GM12878 (cell line): Measurements from ENCODE around the gene KDM2A. TPM values are rescaled to one million over a fixed set of nuclear protein-coding genes. Genes with fewer than 3 reads are reported as not detected.
A peak's percentile ranks its signal among the peaks of the same experiment; 100 is the strongest.

Experiments
- ATAC-seq: fragments of 200-7000 bp; cut with Tn5 transposase; 3 replicates; pipeline ENCODE4 v1.9.1; 2020; ENCODE audit warnings: mild to moderate bottlenecking, moderate library complexity
- BruUV-seq: library from RNA; stranded (reverse); fragments of 400-500 nt; replicated peaks from 2 replicates; lab custom pipeline; 2021; lab: Mats Ljungman, UMichigan
- CTCF ChIA-PET: fragments of 300-600 bp; sonication (Branson Sonifier 250); formaldehyde crosslinking; extraction: SDS; loops from one replicate; lab custom pipeline; 2021; ENCODE audit warnings: inconsistent platforms; lab: Yijun Ruan, JAX
- POLR2A ChIA-PET: fragments of 350-600 bp; formaldehyde crosslinking; extraction: SDS; loops from one replicate; lab custom pipeline; 2021; ENCODE audit warnings: inconsistent platforms; lab: Charles Lee
- RAD21 ChIA-PET: fragments of 300-600 bp; sonication (Branson Sonifier 250); formaldehyde crosslinking; loops from one replicate; lab custom pipeline; 2023; ENCODE audit warnings: antibody characterized with exemption; ENCODE audit not compliant: unreplicated experiment; lab: Charles Lee
- SMC1A ChIA-PET: fragments of 300-600 bp; sonication (Branson Sonifier 250); formaldehyde crosslinking; loops from one replicate; lab custom pipeline; 2023; ENCODE audit not compliant: unreplicated experiment, uncharacterized antibody; lab: Charles Lee
- DNase-seq: peaks from one replicate; pipeline ENCODE4 v3.0.0-alpha.2; 2011; ENCODE audit warnings: low read depth, low spot score
- FAIRE-seq: peaks from 3 replicates; lab custom pipeline; 2011; peaks lifted over from hg19 to GRCh38; lab: Jason Lieb, UNC
- H2AFZ ChIP-seq: 2 replicates; pipeline ENCODE4 v1.6.0; 2011; ENCODE audit warnings: low read depth, low read length, control low read depth; ENCODE audit not compliant: control insufficient read depth
- H3K27ac ChIP-seq: 2 replicates; pipeline ENCODE4 v1.5.1; 2011; ENCODE audit warnings: control low read depth; ENCODE audit not compliant: control insufficient read depth, insufficient read depth
- H3K27me3 ChIP-seq, 2 experiments: replicated peaks in 1 of 2; 2 replicates each; pipeline versions ENCODE4 v1.6.0 to v1.6.1; 2011; ENCODE audit warnings: low read length in 1 of 2; ENCODE audit not compliant: control insufficient read depth in 2 of 2, insufficient read depth in 2 of 2
- H3K36me3 ChIP-seq, 2 experiments: 2 replicates each; pipeline ENCODE4 v1.5.1; 2011; ENCODE audit warnings: low read length in 1 of 2; ENCODE audit not compliant: control insufficient read depth in 2 of 2, insufficient read depth in 2 of 2
- H3K4me1 ChIP-seq: 2 replicates; pipeline ENCODE4 v1.6.1; 2011; ENCODE audit warnings: mild to moderate bottlenecking, low read length, moderate library complexity, mixed read lengths; ENCODE audit not compliant: control insufficient read depth, insufficient read depth
- H3K4me2 ChIP-seq: 2 replicates; pipeline ENCODE4 v1.6.0; 2011; ENCODE audit warnings: control low read depth; ENCODE audit not compliant: control insufficient read depth, insufficient read depth
- H3K4me3 ChIP-seq: fragments of 200-600 bp; sonication (generic); 2 replicates; pipeline ENCODE4 v1.5.1; 2016
- H3K79me2 ChIP-seq: 2 replicates; pipeline ENCODE4 v1.6.0; 2011; ENCODE audit warnings: low read length; ENCODE audit not compliant: control insufficient read depth, insufficient read depth
- H3K9ac ChIP-seq: 2 replicates; pipeline ENCODE4 v1.8.0; 2011; ENCODE audit warnings: low read length, control low read depth, mixed read lengths; ENCODE audit not compliant: control insufficient read depth, insufficient read depth
- H3K9me3 ChIP-seq: replicated peaks from 3 replicates; pipeline ENCODE4 v1.5.1; 2011; ENCODE audit warnings: mild to moderate bottlenecking, low read length; ENCODE audit not compliant: control insufficient read depth, insufficient read depth
- H4K20me1 ChIP-seq: 2 replicates; pipeline ENCODE4 v1.6.0; 2011; ENCODE audit not compliant: control insufficient read depth, insufficient read depth
- BHLHE40 ChIP-seq, 2 experiments: fragments of 450-650 bp in 1 of 2; IDR thresholded peaks; 2 replicates each; pipeline ENCODE4 v1.6.1; 2011 to 2017; ENCODE audit warnings: low read depth in 2 of 2, borderline replicate concordance in 1 of 2, improper control_type of control experiment in 1 of 2, low read length in 1 of 2, mild to moderate bottlenecking in 1 of 2
- JUNB ChIP-seq: IDR thresholded peaks from 2 replicates; pipeline ENCODE4 v1.6.1; 2016; ENCODE audit warnings: antibody characterized with exemption, mild to moderate bottlenecking
- MTA2 ChIP-seq: fragments of 450-650 bp; IDR thresholded peaks from 2 replicates; pipeline ENCODE4 v1.6.1; 2016; ENCODE audit warnings: low read depth, mild to moderate bottlenecking, moderate library complexity
- NR2C2 ChIP-seq: IDR thresholded peaks from 2 replicates; pipeline ENCODE4 v1.6.1; 2011; ENCODE audit warnings: borderline replicate concordance, low read depth; ENCODE audit not compliant: control insufficient read depth, insufficient read length
- NR2F1 ChIP-seq: fragments of 450-650 bp; conservative IDR thresholded peaks from 2 replicates; pipeline ENCODE4 v1.6.1; 2017; ENCODE audit warnings: mild to moderate bottlenecking
- SRF ChIP-seq, 2 experiments: IDR thresholded peaks; 2 replicates each; pipeline ENCODE4 v1.6.1; 2011; ENCODE audit warnings: low read depth in 2 of 2, low read length in 2 of 2, mild to moderate bottlenecking in 1 of 2, moderate library complexity in 1 of 2
- WGBS: methylation state at CpG from one replicate; pipeline ENCODE4 v1.1.6; 2016; ENCODE audit warnings: low lambda C conversion rate; ENCODE audit not compliant: insufficient replicate concordance, insufficient coverage; ENCODE audit errors: missing lambda C conversion rate; 5-methylcytosine and 5-hydroxymethylcytosine counted together
- in situ Hi-C: fragments of 300-500 bp; cut with MboI; formaldehyde crosslinking; loops from 9 replicates; pipeline ENCODE4 v1.14.3; 2018; ENCODE audit warnings: mixed read lengths
- intact Hi-C: fragments of 100-400 bp; cut with micrococcal nuclease; formaldehyde crosslinking; loops from one replicate; pipeline ENCODE4 v1.14.2; 2022; ENCODE audit not compliant: unreplicated experiment
- polyA plus RNA-seq, 11 experiments: library from polyadenylated mRNA; depleted of rRNA in 4 of 11; unstranded in 6 of 11; stranded (reverse) in 5 of 11; fragments of >200 nt; fragmentation: Nextera tagmentation in 4 of 11; fragmentation: Illumina TruSeq in 1 of 11; extraction: Ambion mirVana in 4 of 11; extraction: Trizol in 1 of 11; gene quantifications; 1 replicate in 1 of 11; 2 replicates in 10 of 11; pipeline versions ENCODE4 v1.2.1 to v1.2.3, GENCODE V29; 2011 to 2016; ENCODE audit warnings: inconsistent platforms in 2 of 11, missing spikeins in 2 of 11, low read depth in 1 of 11
- total RNA-seq, 4 experiments: library from RNA; depleted of rRNA in 3 of 4; stranded (reverse); fragments of >200 nt in 3 of 4; fragmentation: Illumina TruSeq in 1 of 4; extraction: Trizol in 1 of 4; gene quantifications; 2 replicates each; pipeline versions ENCODE4 v1.2.1 to v1.2.3, GENCODE V29; 2013 to 2021
- TF ChIP-seq, protein P1 (sequence below): IDR thresholded peaks from 2 replicates; pipeline ENCODE4 v1.6.1; 2011; ENCODE audit warnings: mild to moderate bottlenecking, low read depth, low read length, moderate library complexity; ENCODE audit not compliant: insufficient replicate concordance

KDM2A gene
- total and polyA plus RNA-seq, 10 of the 15 experiments (the other 5 are each of a cell fraction or from before 2014, with no cell fraction given): 10.5 to 69.3 (median 41.6) TPM

DNA sequence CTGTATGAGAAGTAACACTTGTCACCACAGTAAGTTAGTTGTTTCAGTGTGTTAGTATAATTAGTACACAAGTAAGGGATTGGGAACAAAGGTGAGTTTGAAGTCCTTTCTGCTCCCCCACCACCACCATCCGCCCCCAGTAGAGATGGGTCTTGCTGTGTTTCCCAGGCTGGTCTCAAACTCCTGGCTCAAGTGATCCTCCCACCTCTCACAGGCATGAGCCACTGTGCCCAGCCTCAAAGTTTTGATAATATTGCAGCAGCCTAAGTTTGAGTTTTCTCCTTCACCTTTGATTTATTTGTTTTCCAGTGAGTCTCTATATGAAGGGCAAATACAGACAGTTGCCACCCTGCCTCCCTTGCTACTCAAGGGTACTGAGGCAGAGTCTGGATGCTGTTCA, 123.5 kb downstream of the KDM2A start (continued):
- TF ChIP-seq, protein P1, sequence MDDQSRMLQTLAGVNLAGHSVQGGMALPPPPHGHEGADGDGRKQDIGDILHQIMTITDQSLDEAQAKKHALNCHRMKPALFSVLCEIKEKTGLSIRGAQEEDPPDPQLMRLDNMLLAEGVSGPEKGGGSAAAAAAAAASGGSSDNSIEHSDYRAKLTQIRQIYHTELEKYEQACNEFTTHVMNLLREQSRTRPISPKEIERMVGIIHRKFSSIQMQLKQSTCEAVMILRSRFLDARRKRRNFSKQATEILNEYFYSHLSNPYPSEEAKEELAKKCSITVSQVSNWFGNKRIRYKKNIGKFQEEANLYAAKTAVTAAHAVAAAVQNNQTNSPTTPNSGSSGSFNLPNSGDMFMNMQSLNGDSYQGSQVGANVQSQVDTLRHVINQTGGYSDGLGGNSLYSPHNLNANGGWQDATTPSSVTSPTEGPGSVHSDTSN: no peak

DNA sequence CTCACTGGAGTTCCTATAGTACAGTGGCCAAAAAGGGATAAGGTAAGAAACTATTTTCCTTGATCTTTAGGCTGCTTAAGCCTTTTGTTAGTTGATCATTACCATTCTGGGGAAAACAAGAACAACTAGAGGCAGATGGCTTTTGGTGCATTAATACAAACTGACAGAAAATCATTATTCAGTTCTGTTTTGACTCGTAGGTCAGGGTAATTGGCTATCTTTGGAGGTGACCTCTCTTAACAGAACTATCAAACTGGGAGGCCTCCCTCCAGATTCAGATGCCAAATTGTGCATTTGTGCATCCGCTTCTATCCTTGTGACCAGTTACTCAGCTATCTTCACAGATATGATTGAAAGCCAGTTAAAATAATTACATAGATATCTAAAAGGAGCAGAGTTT, 124.0 kb downstream of the KDM2A start:
- Histone ChIP-seq H3K36me3 (peaks cover 14 to 42% of the 10 kb centered on the region in 2 experiments), H3K4me3 (peak overlapping the region; percentile 89; the same call in 1 of the 2 replicates), H3K27ac (peak overlapping the region; percentile 7; the same call in 1 of the 2 replicates), H4K20me1 (peaks cover 6% of the 10 kb centered on the region; the same call in 1 of the 2 replicates), H3K9ac (peak overlapping the region; percentile 43)
- POLR2A ChIA-PET: interaction anchor here (1.1 kb wide), 1 partner anchor 9 kb away, joined by 3 read pairs; no protein-coding TSS in a partner anchor
- no peak for FAIRE-seq
- SMC1A ChIA-PET: interaction anchor here (1.0 to 1.3 kb wide), 3 partner anchors 10 to 77 kb away, joined by 3 read pairs; no protein-coding TSS in a partner anchor
- BruUV-seq: no TSS peak
- 37% methylated on average over 2 of the region's 2 CpGs for WGBS
- CTCF ChIA-PET: interaction anchor here (1.0 to 1.5 kb wide), 4 partner anchors 10 to 74 kb away, joined by 3 to 6 read pairs (median 3); no protein-coding TSS in a partner anchor
- TF ChIP-seq NR2F1: 0 out of 2 replicates have a peak, but pooled peaks have one; percentile 43
- TF ChIP-seq SRF (IDR thresholded peaks at IDR 0.05; ENCODE audit: low read depth in 2 of 2, low read length in 2 of 2): no peak
- TF ChIP-seq JUNB: peak; percentile 37
- TF ChIP-seq BHLHE40 (IDR thresholded peaks at IDR 0.05; ENCODE audit: borderline replicate concordance in 1 of 2, low read depth in 2 of 2, low read length in 1 of 2): no peak
- no peak for TF ChIP-seq NR2C2
- TF ChIP-seq MTA2: 0 out of 2 replicates have a peak, but pooled peaks have one; percentile 14
- TF ChIP-seq, all 136 proteins: peak for 3
- DNase-seq (peak; percentile 13), ATAC-seq (no peak)
- no peak overlapping the region for H2AFZ ChIP-seq
- no peaks in the 10 kb centered on the region for H3K27me3 ChIP-seq
- in situ Hi-C loops (no loop called here), intact Hi-C loops (loop anchor here (10.0 kb wide), 1 partner anchor 158 kb away; no protein-coding TSS in a partner anchor)
- peaks cover 60% of the 10 kb centered on the region for H3K79me2 ChIP-seq
- peak overlapping the region; percentile 80 for H3K4me2 ChIP-seq
- H3K9me3 ChIP-seq: no peaks in the 10 kb centered on the region
- H3K4me1 ChIP-seq: peaks cover 17% of the 10 kb centered on the region
- RAD21 ChIA-PET: no interaction called here
